HepG2 (cell line): ENCODE results near the gene NKIRAS1. TPM values are rescaled to one million over a fixed set of nuclear protein-coding genes. Genes with fewer than 3 reads are reported as not detected.

Experiments
- AGO1 ChIP-seq: fragments of 200-400 bp; formaldehyde crosslinking; IDR thresholded peaks from 2 replicates; pipeline ENCODE4 v1.6.1; 2017; ENCODE audit warnings: mild to moderate bottlenecking, low read depth, low read length, moderate library complexity; ENCODE audit not compliant: poor library complexity, severe bottlenecking
- CBFB ChIP-seq: sonication (generic); formaldehyde crosslinking; IDR thresholded peaks from 2 replicates; pipeline ENCODE4 v1.4.0; 2020; ENCODE audit warnings: missing genetic modification reagents
- HCFC1 ChIP-seq: fragments of 150-350 bp; IDR thresholded peaks from 2 replicates; pipeline ENCODE4 v1.6.1; 2014; ENCODE audit warnings: low read depth, low read length
- HMG20A ChIP-seq: IDR thresholded peaks from 2 replicates; pipeline ENCODE4 v1.6.1; 2016; ENCODE audit warnings: borderline replicate concordance
- MBNL3 ChIP-seq: fragments of 250-450 bp; sonication (Bioruptor Pico); conservative IDR thresholded peaks from 2 replicates; pipeline ENCODE4 v1.8.0; 2022; ENCODE audit warnings: mild to moderate bottlenecking, inconsistent platforms
- NFE2L1 ChIP-seq: sonication (generic); formaldehyde crosslinking; IDR thresholded peaks from 2 replicates; pipeline ENCODE4 v1.4.0; 2020; ENCODE audit warnings: missing genetic modification reagents, mild to moderate bottlenecking, borderline replicate concordance
- PHF20 ChIP-seq: sonication (generic); formaldehyde crosslinking; IDR thresholded peaks from 2 replicates; pipeline ENCODE4 v1.5.0; 2020; ENCODE audit warnings: mild to moderate bottlenecking, missing genetic modification reagents
- ZFP90 ChIP-seq: sonication (generic); formaldehyde crosslinking; IDR thresholded peaks from 2 replicates; pipeline ENCODE4 v1.8.0; 2022; ENCODE audit warnings: missing genetic modification reagents, mild to moderate bottlenecking, inconsistent platforms, borderline replicate concordance
- ZNF251 ChIP-seq: sonication (generic); formaldehyde crosslinking; IDR thresholded peaks from 2 replicates; pipeline ENCODE4 v1.9.0; 2021; ENCODE audit warnings: mild to moderate bottlenecking, missing genetic modification reagents
- ZNF274 ChIP-seq: sonication (generic); formaldehyde crosslinking; IDR thresholded peaks from 2 replicates; pipeline ENCODE4 v1.5.1; 2020; ENCODE audit warnings: mild to moderate bottlenecking, missing genetic modification reagents
- ZNF451 ChIP-seq: sonication (generic); formaldehyde crosslinking; IDR thresholded peaks from 2 replicates; pipeline ENCODE4 v1.5.0; 2020; ENCODE audit warnings: mild to moderate bottlenecking, missing genetic modification reagents
- polyA plus RNA-seq, 8 experiments: library from polyadenylated mRNA; depleted of rRNA in 3 of 8; stranded (reverse) in 7 of 8; unstranded in 1 of 8; fragments of >200 nt; fragmentation: Illumina TruSeq in 4 of 8; extraction: Trizol in 4 of 8; gene quantifications; 2 replicates each; pipeline versions ENCODE4 v1.2.1 to v1.2.3, GENCODE V29; 2011 to 2016; ENCODE audit warnings: low read depth in 4 of 8, missing spikeins in 1 of 8, mixed read lengths in 1 of 8; ENCODE audit not compliant: insufficient read depth in 1 of 8
- total RNA-seq, 5 experiments: library from RNA; depleted of rRNA; stranded (reverse); fragments of >200 nt; fragmentation: Illumina TruSeq; extraction: Trizol; gene quantifications; 2 replicates each; pipeline ENCODE4 v1.2.3, GENCODE V29; 2016; ENCODE audit warnings: low read depth in 1 of 5
- TF ChIP-seq, protein P1 (sequence below): sonication (generic); formaldehyde crosslinking; IDR thresholded peaks from 2 replicates; pipeline ENCODE4 v1.4.0; 2020; ENCODE audit warnings: missing genetic modification reagents
- TF ChIP-seq, protein P2 (sequence below): sonication (generic); formaldehyde crosslinking; IDR thresholded peaks from 2 replicates; pipeline ENCODE4 v1.4.0; 2020; ENCODE audit warnings: missing genetic modification reagents
- TF ChIP-seq, protein P3 (sequence below): sonication (generic); formaldehyde crosslinking; IDR thresholded peaks from 2 replicates; pipeline ENCODE4 v1.8.0; 2022; ENCODE audit warnings: mild to moderate bottlenecking, missing genetic modification reagents, borderline replicate concordance
- TF ChIP-seq, protein P4 (sequence below): sonication (generic); formaldehyde crosslinking; IDR thresholded peaks from 2 replicates; pipeline ENCODE4 v1.8.0; 2022; ENCODE audit warnings: missing genetic modification reagents, mild to moderate bottlenecking, inconsistent platforms, borderline replicate concordance
- TF ChIP-seq, protein P5 (sequence below): sonication (generic); formaldehyde crosslinking; IDR thresholded peaks from 2 replicates; pipeline ENCODE4 v1.4.0; 2020; ENCODE audit warnings: missing genetic modification reagents, mild to moderate bottlenecking, borderline replicate concordance
- TF ChIP-seq, protein P6 (sequence below): sonication (generic); formaldehyde crosslinking; IDR thresholded peaks from 2 replicates; pipeline ENCODE4 v1.5.0; 2020; ENCODE audit warnings: missing genetic modification reagents

NKIRAS1 gene
- total and polyA plus RNA-seq, 2 of the 13 experiments (the other 11 are each of a cell fraction or from before 2014, with no cell fraction given) = 4.3 to 8.0 TPM

DNA sequence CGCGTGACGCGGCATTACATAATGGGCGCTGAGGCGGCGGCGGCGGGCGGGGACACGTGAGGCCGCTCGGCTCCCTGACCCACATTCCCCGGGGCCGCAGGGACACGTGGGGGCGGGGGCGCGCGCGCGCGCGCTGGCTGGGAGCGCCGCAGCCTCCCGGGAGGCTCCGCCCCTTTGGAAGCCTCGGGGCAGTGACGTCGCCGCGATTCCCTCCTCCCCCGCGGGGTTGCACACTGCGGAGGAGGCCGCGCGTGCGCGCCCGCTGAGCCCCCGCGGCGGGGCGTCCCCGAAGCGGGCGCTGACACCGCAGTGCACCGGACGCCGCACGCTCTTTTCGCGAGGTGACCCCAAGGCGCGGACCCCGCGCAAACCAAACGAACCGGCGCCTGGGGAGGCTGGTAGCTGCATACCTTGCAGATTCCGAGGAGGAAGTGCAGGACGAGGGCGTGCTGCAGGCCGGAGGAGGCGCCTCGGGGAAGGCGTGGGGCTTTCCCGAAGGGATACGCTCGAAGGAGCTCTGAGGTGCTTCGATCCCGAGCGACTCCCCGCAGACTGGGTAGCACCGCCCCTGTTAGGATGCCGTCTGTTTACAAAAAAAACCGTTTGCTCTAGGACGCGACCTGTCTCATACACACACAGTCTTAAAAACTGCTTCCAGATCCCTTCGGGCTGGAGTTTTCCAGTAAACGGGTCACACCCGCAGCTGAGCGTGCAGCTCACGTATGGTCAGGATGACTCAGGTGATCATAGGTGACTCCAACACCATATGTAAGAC lies 29.3 kb upstream of the NKIRAS1 start (continued):
- TF ChIP-seq, protein P1, sequence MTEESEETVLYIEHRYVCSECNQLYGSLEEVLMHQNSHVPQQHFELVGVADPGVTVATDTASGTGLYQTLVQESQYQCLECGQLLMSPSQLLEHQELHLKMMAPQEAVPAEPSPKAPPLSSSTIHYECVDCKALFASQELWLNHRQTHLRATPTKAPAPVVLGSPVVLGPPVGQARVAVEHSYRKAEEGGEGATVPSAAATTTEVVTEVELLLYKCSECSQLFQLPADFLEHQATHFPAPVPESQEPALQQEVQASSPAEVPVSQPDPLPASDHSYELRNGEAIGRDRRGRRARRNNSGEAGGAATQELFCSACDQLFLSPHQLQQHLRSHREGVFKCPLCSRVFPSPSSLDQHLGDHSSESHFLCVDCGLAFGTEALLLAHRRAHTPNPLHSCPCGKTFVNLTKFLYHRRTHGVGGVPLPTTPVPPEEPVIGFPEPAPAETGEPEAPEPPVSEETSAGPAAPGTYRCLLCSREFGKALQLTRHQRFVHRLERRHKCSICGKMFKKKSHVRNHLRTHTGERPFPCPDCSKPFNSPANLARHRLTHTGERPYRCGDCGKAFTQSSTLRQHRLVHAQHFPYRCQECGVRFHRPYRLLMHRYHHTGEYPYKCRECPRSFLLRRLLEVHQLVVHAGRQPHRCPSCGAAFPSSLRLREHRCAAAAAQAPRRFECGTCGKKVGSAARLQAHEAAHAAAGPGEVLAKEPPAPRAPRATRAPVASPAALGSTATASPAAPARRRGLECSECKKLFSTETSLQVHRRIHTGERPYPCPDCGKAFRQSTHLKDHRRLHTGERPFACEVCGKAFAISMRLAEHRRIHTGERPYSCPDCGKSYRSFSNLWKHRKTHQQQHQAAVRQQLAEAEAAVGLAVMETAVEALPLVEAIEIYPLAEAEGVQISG = peak; percentile 27; the same call in 1 of the 2 replicates
- TF ChIP-seq AGO1 (peak; percentile 85), HCFC1 (no peak; the same call in 1 of the 2 replicates), ZFP90 (CRISPR knock-in tag) (no peak; the same call in 1 of the 2 replicates), NFE2L1 (CRISPR knock-in tag) (peak; percentile 65; the same call in 1 of the 2 replicates), PHF20 (CRISPR knock-in tag) (peak; percentile 62), ZNF251 (CRISPR knock-in tag) (no peak), ZNF274 (CRISPR knock-in tag) (peak; percentile 88; the same call in 1 of the 2 replicates), ZNF451 (peak; percentile 37; the same call in 1 of the 2 replicates), HMG20A (CRISPR knock-in tag) (no peak), CBFB (CRISPR knock-in tag) (peak; percentile 93), MBNL3 (CRISPR knock-in tag) (no peak)
- TF ChIP-seq, protein P2, sequence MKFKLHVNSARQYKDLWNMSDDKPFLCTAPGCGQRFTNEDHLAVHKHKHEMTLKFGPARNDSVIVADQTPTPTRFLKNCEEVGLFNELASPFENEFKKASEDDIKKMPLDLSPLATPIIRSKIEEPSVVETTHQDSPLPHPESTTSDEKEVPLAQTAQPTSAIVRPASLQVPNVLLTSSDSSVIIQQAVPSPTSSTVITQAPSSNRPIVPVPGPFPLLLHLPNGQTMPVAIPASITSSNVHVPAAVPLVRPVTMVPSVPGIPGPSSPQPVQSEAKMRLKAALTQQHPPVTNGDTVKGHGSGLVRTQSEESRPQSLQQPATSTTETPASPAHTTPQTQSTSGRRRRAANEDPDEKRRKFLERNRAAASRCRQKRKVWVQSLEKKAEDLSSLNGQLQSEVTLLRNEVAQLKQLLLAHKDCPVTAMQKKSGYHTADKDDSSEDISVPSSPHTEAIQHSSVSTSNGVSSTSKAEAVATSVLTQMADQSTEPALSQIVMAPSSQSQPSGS (CRISPR knock-in tag) = peak; percentile 27; the same call in 1 of the 2 replicates
- TF ChIP-seq, protein P3, sequence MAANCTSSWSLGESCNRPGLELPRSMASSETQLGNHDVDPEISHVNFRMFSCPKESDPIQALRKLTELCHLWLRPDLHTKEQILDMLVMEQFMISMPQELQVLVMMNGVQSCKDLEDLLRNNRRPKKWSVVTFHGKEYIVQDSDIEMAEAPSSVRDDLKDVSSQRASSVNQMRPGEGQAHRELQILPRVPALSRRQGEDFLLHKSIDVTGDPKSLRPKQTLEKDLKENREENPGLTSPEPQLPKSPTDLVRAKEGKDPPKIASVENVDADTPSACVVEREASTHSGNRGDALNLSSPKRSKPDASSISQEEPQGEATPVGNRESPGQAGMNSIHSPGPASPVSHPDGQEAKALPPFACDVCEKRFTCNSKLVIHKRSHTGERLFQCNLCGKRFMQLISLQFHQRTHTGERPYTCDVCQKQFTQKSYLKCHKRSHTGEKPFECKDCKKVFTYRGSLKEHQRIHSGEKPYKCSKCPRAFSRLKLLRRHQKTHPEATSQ = no peak
- TF ChIP-seq, protein P4, sequence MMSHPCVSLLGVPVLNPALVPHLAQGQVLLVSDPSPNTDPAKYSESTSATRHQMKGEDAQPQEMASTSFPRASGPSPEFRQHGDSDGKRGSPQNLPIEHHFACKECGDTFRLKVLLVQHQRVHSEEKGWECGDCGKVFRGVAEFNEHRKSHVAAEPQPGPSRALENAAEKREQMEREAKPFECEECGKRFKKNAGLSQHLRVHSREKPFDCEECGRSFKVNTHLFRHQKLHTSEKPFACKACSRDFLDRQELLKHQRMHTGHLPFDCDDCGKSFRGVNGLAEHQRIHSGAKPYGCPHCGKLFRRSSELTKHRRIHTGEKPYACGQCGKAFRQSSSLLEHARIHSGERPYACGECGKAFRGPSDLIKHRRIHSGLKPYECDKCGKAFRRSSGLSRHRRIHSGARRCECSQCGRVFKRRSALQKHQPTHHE (CRISPR knock-in tag) = peak; percentile 56; the same call in 1 of the 2 replicates
- TF ChIP-seq, protein P5, sequence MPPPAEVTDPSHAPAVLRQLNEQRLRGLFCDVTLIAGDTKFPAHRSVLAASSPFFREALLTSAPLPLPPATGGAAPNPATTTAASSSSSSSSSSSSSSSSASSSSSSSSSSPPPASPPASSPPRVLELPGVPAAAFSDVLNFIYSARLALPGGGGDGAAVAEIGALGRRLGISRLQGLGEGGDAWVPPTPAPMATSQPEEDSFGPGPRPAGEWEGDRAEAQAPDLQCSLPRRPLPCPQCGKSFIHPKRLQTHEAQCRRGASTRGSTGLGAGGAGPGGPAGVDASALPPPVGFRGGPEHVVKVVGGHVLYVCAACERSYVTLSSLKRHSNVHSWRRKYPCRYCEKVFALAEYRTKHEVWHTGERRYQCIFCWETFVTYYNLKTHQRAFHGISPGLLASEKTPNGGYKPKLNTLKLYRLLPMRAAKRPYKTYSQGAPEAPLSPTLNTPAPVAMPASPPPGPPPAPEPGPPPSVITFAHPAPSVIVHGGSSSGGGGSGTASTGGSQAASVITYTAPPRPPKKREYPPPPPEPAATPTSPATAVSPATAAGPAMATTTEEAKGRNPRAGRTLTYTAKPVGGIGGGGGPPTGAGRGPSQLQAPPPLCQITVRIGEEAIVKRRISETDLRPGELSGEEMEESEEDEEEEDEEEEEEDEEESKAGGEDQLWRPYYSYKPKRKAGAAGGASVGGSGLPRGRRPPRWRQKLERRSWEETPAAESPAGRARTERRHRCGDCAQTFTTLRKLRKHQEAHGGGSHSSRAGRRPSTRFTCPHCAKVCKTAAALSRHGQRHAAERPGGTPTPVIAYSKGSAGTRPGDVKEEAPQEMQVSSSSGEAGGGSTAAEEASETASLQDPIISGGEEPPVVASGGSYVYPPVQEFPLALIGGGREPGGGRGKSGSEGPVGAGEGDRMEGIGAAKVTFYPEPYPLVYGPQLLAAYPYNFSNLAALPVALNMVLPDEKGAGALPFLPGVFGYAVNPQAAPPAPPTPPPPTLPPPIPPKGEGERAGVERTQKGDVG (CRISPR knock-in tag) = no peak
- TF ChIP-seq, protein P6, sequence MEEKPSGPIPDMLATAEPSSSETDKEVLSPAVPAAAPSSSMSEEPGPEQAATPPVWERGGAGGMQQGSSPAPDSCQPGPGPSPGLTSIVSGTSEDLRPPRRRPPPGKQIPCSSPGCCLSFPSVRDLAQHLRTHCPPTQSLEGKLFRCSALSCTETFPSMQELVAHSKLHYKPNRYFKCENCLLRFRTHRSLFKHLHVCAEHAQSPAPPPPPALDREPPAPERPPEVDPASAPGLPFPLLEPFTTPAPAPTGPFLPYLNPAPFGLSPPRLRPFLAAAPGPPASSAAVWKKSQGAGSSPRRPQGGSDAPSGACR (CRISPR knock-in tag) = peak; percentile 76
